GM12878 (cell line): ENCODE data around the gene CNTNAP2. TPM values are rescaled to one million over a fixed set of nuclear protein-coding genes. Genes with fewer than 3 reads are reported as not detected.

Experiments used
- ATAC-seq: fragments of 200-7000 bp; cut with Tn5 transposase; 3 replicates; pipeline ENCODE4 v1.9.1; 2020; ENCODE audit warnings: mild to moderate bottlenecking, moderate library complexity
- BruUV-seq: library from RNA; stranded (reverse); fragments of 400-500 nt; replicated peaks from 2 replicates; lab custom pipeline; 2021; lab: Mats Ljungman, UMichigan
- CTCF ChIA-PET: fragments of 300-600 bp; sonication (Branson Sonifier 250); formaldehyde crosslinking; extraction: SDS; loops from one replicate; lab custom pipeline; 2021; ENCODE audit warnings: inconsistent platforms; lab: Yijun Ruan, JAX
- POLR2A ChIA-PET: fragments of 350-600 bp; formaldehyde crosslinking; extraction: SDS; loops from one replicate; lab custom pipeline; 2021; ENCODE audit warnings: inconsistent platforms; lab: Charles Lee
- RAD21 ChIA-PET: fragments of 300-600 bp; sonication (Branson Sonifier 250); formaldehyde crosslinking; loops from one replicate; lab custom pipeline; 2023; ENCODE audit warnings: antibody characterized with exemption; ENCODE audit not compliant: unreplicated experiment; lab: Charles Lee
- SMC1A ChIA-PET: fragments of 300-600 bp; sonication (Branson Sonifier 250); formaldehyde crosslinking; loops from one replicate; lab custom pipeline; 2023; ENCODE audit not compliant: unreplicated experiment, uncharacterized antibody; lab: Charles Lee
- DNase-seq: peaks from one replicate; pipeline ENCODE4 v3.0.0-alpha.2; 2011; ENCODE audit warnings: low read depth, low spot score
- FAIRE-seq: peaks from 3 replicates; lab custom pipeline; 2011; peaks lifted over from hg19 to GRCh38; lab: Jason Lieb, UNC
- H2AFZ ChIP-seq: 2 replicates; pipeline ENCODE4 v1.6.0; 2011; ENCODE audit warnings: low read depth, low read length, control low read depth; ENCODE audit not compliant: control insufficient read depth
- H3K27ac ChIP-seq: 2 replicates; pipeline ENCODE4 v1.5.1; 2011; ENCODE audit warnings: control low read depth; ENCODE audit not compliant: control insufficient read depth, insufficient read depth
- H3K27me3 ChIP-seq, 2 experiments: replicated peaks in 1 of 2; 2 replicates each; pipeline versions ENCODE4 v1.6.0 to v1.6.1; 2011; ENCODE audit warnings: low read length in 1 of 2; ENCODE audit not compliant: control insufficient read depth in 2 of 2, insufficient read depth in 2 of 2
- H3K36me3 ChIP-seq, 2 experiments: 2 replicates each; pipeline ENCODE4 v1.5.1; 2011; ENCODE audit warnings: low read length in 1 of 2; ENCODE audit not compliant: control insufficient read depth in 2 of 2, insufficient read depth in 2 of 2
- H3K4me1 ChIP-seq: 2 replicates; pipeline ENCODE4 v1.6.1; 2011; ENCODE audit warnings: mild to moderate bottlenecking, low read length, moderate library complexity, mixed read lengths; ENCODE audit not compliant: control insufficient read depth, insufficient read depth
- H3K4me2 ChIP-seq: 2 replicates; pipeline ENCODE4 v1.6.0; 2011; ENCODE audit warnings: control low read depth; ENCODE audit not compliant: control insufficient read depth, insufficient read depth
- H3K4me3 ChIP-seq: fragments of 200-600 bp; sonication (generic); 2 replicates; pipeline ENCODE4 v1.5.1; 2016
- H3K79me2 ChIP-seq: 2 replicates; pipeline ENCODE4 v1.6.0; 2011; ENCODE audit warnings: low read length; ENCODE audit not compliant: control insufficient read depth, insufficient read depth
- H3K9ac ChIP-seq: 2 replicates; pipeline ENCODE4 v1.8.0; 2011; ENCODE audit warnings: low read length, control low read depth, mixed read lengths; ENCODE audit not compliant: control insufficient read depth, insufficient read depth
- H3K9me3 ChIP-seq: replicated peaks from 3 replicates; pipeline ENCODE4 v1.5.1; 2011; ENCODE audit warnings: mild to moderate bottlenecking, low read length; ENCODE audit not compliant: control insufficient read depth, insufficient read depth
- H4K20me1 ChIP-seq: 2 replicates; pipeline ENCODE4 v1.6.0; 2011; ENCODE audit not compliant: control insufficient read depth, insufficient read depth
- BACH1 ChIP-seq: fragments of 450-650 bp; IDR thresholded peaks from 2 replicates; pipeline ENCODE4 v1.6.1; 2017; ENCODE audit warnings: mild to moderate bottlenecking, borderline replicate concordance
- BHLHE40 ChIP-seq, 2 experiments: fragments of 450-650 bp in 1 of 2; IDR thresholded peaks; 2 replicates each; pipeline ENCODE4 v1.6.1; 2011 to 2017; ENCODE audit warnings: low read depth in 2 of 2, borderline replicate concordance in 1 of 2, improper control_type of control experiment in 1 of 2, low read length in 1 of 2, mild to moderate bottlenecking in 1 of 2
- HDAC6 ChIP-seq: fragments of 200-600 bp; sonication (generic); IDR thresholded peaks from one replicate; pipeline ENCODE4 v1.8.0; 2017; ENCODE audit warnings: antibody characterized with exemption; ENCODE audit not compliant: unreplicated experiment
- RELA ChIP-seq: fragments of 450-650 bp; IDR thresholded peaks from 2 replicates; pipeline ENCODE4 v1.8.0; 2014; ENCODE audit warnings: borderline replicate concordance; ENCODE audit not compliant: partially characterized antibody
- WRNIP1 ChIP-seq: IDR thresholded peaks from 2 replicates; pipeline ENCODE4 v1.6.1; 2011; ENCODE audit warnings: low read depth, low read length, improper control_type of control experiment, borderline replicate concordance
- ZBED1 ChIP-seq: IDR thresholded peaks from 2 replicates; pipeline ENCODE4 v1.6.1; 2016; ENCODE audit warnings: borderline replicate concordance
- WGBS: methylation state at CpG from one replicate; pipeline ENCODE4 v1.1.6; 2016; ENCODE audit warnings: low lambda C conversion rate; ENCODE audit not compliant: insufficient replicate concordance, insufficient coverage; ENCODE audit errors: missing lambda C conversion rate; 5-methylcytosine and 5-hydroxymethylcytosine counted together
- in situ Hi-C: fragments of 300-500 bp; cut with MboI; formaldehyde crosslinking; loops from 9 replicates; pipeline ENCODE4 v1.14.3; 2018; ENCODE audit warnings: mixed read lengths
- intact Hi-C: fragments of 100-400 bp; cut with micrococcal nuclease; formaldehyde crosslinking; loops from one replicate; pipeline ENCODE4 v1.14.2; 2022; ENCODE audit not compliant: unreplicated experiment
- polyA plus RNA-seq, 11 experiments: library from polyadenylated mRNA; depleted of rRNA in 4 of 11; unstranded in 6 of 11; stranded (reverse) in 5 of 11; fragments of >200 nt; fragmentation: Nextera tagmentation in 4 of 11; fragmentation: Illumina TruSeq in 1 of 11; extraction: Ambion mirVana in 4 of 11; extraction: Trizol in 1 of 11; gene quantifications; 1 replicate in 1 of 11; 2 replicates in 10 of 11; pipeline versions ENCODE4 v1.2.1 to v1.2.3, GENCODE V29; 2011 to 2016; ENCODE audit warnings: inconsistent platforms in 2 of 11, missing spikeins in 2 of 11, low read depth in 1 of 11
- total RNA-seq, 4 experiments: library from RNA; depleted of rRNA in 3 of 4; stranded (reverse); fragments of >200 nt in 3 of 4; fragmentation: Illumina TruSeq in 1 of 4; extraction: Trizol in 1 of 4; gene quantifications; 2 replicates each; pipeline versions ENCODE4 v1.2.1 to v1.2.3, GENCODE V29; 2013 to 2021
- TF ChIP-seq, protein P1 (sequence below): fragments of 450-650 bp; conservative IDR thresholded peaks from 2 replicates; pipeline ENCODE4 v1.6.1; 2017; ENCODE audit warnings: mild to moderate bottlenecking, moderate library complexity
- TF ChIP-seq, protein P2 (sequence below): IDR thresholded peaks from 2 replicates; pipeline ENCODE4 v1.6.1; 2012; ENCODE audit warnings: low read depth, low read length, improper control_type of control experiment
- TF ChIP-seq, protein P3 (sequence below): fragments of 450-650 bp; formaldehyde crosslinking; IDR thresholded peaks from 2 replicates; pipeline ENCODE4 v1.4.0; 2020; ENCODE audit warnings: mild to moderate bottlenecking, moderate library complexity

The CNTNAP2 gene
- total and polyA plus RNA-seq, 10 of the 15 experiments (the other 5 are each of a cell fraction or from before 2014, with no cell fraction given): 0.03 to 0.08 (median 0.03) TPM; not detected in 7

DNA sequence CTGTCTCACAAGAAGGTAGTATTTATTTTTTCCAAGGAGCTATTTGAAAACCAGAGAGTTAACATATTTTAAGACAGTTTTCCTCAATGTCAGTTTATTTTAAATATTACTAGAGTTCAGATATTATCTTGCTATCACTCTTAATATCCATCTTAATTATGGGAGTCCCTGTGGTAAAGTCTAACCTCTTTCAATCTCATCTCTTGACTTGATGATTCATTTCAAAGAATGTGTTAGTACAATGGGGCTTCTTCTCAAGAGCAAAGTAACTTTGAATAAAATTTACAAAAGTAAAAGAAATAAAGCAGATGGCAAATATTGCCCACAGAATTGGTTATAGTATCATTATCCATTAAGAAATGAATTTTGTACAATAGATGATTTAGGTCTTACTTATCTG, 1742.9 kb downstream of the CNTNAP2 start:
- FAIRE-seq: no peak
- no peak for DNase-seq
- ChIA-PET CTCF (no interaction called here), POLR2A (no interaction called here), RAD21 (no interaction called here), SMC1A (no interaction called here)
- Histone ChIP-seq H3K79me2 (no peaks in the 10 kb centered on the region), H3K27ac (no peak overlapping the region), H4K20me1 (no peaks in the 10 kb centered on the region), H3K9me3 (no peaks in the 10 kb centered on the region), H3K27me3 (no peaks in the 10 kb centered on the region), H3K9ac (no peak overlapping the region), H3K36me3 (no peaks in the 10 kb centered on the region), H3K4me1 (no peaks in the 10 kb centered on the region), H2AFZ (no peak overlapping the region), H3K4me2 (no peak overlapping the region), H3K4me3 (no peak overlapping the region)
- BruUV-seq: no TSS peak
- in situ Hi-C loops: no loop called here
- intact Hi-C loops: no loop called here
- no peak for ATAC-seq
- no peak for TF ChIP-seq RELA

DNA sequence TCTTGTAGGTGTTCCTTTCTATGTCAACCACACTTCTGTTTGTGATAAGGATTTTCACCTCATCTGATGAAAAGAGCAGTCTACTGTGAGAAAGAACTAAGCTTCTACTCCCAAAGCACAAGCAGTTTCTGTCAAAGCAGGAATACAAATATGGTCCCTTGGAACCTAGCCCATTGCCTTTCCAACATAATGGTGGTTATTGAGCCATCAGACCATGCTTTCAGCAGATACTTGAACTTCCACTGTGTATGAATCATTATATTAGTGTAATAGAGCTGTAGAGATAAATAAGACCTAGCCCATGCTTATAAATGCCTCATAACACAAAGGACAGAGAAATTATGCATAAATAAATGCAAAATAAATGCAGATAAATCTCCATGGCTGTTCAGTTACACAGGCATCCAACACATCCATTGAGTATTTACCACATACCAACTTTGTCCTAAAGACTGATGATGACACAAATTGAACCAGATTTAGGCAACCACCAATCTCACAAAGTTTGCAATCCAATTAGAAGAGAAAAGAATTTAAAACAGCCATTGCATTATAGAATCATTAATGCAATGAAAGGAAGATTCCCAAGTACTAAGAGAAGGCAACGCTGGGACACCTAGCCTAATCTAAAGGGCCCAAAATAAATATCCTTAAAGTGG, 1744.6 kb downstream of the CNTNAP2 start:
- TF ChIP-seq, protein P1, sequence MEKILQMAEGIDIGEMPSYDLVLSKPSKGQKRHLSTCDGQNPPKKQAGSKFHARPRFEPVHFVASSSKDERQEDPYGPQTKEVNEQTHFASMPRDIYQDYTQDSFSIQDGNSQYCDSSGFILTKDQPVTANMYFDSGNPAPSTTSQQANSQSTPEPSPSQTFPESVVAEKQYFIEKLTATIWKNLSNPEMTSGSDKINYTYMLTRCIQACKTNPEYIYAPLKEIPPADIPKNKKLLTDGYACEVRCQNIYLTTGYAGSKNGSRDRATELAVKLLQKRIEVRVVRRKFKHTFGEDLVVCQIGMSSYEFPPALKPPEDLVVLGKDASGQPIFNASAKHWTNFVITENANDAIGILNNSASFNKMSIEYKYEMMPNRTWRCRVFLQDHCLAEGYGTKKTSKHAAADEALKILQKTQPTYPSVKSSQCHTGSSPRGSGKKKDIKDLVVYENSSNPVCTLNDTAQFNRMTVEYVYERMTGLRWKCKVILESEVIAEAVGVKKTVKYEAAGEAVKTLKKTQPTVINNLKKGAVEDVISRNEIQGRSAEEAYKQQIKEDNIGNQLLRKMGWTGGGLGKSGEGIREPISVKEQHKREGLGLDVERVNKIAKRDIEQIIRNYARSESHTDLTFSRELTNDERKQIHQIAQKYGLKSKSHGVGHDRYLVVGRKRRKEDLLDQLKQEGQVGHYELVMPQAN: no peak
- no peak for TF ChIP-seq HDAC6
- TF ChIP-seq, protein P2, sequence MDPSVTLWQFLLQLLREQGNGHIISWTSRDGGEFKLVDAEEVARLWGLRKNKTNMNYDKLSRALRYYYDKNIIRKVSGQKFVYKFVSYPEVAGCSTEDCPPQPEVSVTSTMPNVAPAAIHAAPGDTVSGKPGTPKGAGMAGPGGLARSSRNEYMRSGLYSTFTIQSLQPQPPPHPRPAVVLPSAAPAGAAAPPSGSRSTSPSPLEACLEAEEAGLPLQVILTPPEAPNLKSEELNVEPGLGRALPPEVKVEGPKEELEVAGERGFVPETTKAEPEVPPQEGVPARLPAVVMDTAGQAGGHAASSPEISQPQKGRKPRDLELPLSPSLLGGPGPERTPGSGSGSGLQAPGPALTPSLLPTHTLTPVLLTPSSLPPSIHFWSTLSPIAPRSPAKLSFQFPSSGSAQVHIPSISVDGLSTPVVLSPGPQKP: no peak
- TF ChIP-seq WRNIP1: no peak
- no peak for TF ChIP-seq ZBED1
- TF ChIP-seq BACH1: no peak
- no peak for TF ChIP-seq BHLHE40 (IDR thresholded peaks at IDR 0.05; ENCODE audit: borderline replicate concordance in 1 of 2, low read depth in 2 of 2, low read length in 1 of 2)
- TF ChIP-seq, protein P3, sequence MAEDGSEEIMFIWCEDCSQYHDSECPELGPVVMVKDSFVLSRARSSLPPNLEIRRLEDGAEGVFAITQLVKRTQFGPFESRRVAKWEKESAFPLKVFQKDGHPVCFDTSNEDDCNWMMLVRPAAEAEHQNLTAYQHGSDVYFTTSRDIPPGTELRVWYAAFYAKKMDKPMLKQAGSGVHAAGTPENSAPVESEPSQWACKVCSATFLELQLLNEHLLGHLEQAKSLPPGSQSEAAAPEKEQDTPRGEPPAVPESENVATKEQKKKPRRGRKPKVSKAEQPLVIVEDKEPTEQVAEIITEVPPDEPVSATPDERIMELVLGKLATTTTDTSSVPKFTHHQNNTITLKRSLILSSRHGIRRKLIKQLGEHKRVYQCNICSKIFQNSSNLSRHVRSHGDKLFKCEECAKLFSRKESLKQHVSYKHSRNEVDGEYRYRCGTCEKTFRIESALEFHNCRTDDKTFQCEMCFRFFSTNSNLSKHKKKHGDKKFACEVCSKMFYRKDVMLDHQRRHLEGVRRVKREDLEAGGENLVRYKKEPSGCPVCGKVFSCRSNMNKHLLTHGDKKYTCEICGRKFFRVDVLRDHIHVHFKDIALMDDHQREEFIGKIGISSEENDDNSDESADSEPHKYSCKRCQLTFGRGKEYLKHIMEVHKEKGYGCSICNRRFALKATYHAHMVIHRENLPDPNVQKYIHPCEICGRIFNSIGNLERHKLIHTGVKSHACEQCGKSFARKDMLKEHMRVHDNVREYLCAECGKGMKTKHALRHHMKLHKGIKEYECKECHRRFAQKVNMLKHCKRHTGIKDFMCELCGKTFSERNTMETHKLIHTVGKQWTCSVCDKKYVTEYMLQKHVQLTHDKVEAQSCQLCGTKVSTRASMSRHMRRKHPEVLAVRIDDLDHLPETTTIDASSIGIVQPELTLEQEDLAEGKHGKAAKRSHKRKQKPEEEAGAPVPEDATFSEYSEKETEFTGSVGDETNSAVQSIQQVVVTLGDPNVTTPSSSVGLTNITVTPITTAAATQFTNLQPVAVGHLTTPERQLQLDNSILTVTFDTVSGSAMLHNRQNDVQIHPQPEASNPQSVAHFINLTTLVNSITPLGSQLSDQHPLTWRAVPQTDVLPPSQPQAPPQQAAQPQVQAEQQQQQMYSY (CRISPR knock-in tag): no peak
- Histone ChIP-seq H3K9ac (no peak overlapping the region), H3K27ac (no peak overlapping the region), H3K79me2 (no peaks in the 10 kb centered on the region), H4K20me1 (no peaks in the 10 kb centered on the region), H3K4me2 (no peak overlapping the region), H3K36me3 (no peaks in the 10 kb centered on the region), H3K9me3 (no peaks in the 10 kb centered on the region), H3K4me1 (no peaks in the 10 kb centered on the region), H3K4me3 (no peak overlapping the region), H3K27me3 (no peaks in the 10 kb centered on the region), H2AFZ (no peak overlapping the region)
- ChIA-PET CTCF (no interaction called here), RAD21 (no interaction called here), POLR2A (no interaction called here), SMC1A (interaction anchor here (1.0 kb wide), 1 partner anchor 36 kb away, joined by 3 read pairs; no protein-coding TSS in a partner anchor)
- BruUV-seq: no TSS peak
- intact Hi-C loops (no loop called here), in situ Hi-C loops (no loop called here)
- FAIRE-seq: no peak
- ATAC-seq: no peak
- WGBS: 0% methylated on average over 1 of the region's 1 CpG
- no peak for DNase-seq
